Measurements from ENCODE around the gene FOXE1.

- TF ChIP-seq CTCF (IDR thresholded peaks at IDR 0.05) (no peak), SIN3A (IDR thresholded peaks at IDR 0.05; ENCODE audit: borderline replicate concordance, insufficient read depth, low read depth, low read length) (no peak), TCF7L2 (IDR thresholded peaks at IDR 0.05; ENCODE audit: low read depth, low read length) (no peak), REST (IDR thresholded peaks at IDR 0.05; ENCODE audit: insufficient read depth in 1 of 2, low read depth in 2 of 2, low read length in 1 of 2) (no peak)
Observed at GRCh38 chr9:97860451-97861147, 7.6 kb downstream of the FOXE1 start.
